GM12864 (cell line): ENCODE results near the gene MTREX.
A peak's percentile ranks its signal among the peaks of the same experiment; 100 is the strongest.

Source experiments
- DNase-seq: peaks from one replicate; pipeline ENCODE4 v3.0.0-alpha.2; 2011; ENCODE audit warnings: low read depth
- H3K4me3 ChIP-seq: 2 replicates; pipeline ENCODE4 v1.5.1; 2011; ENCODE audit warnings: mild to moderate bottlenecking, low read depth, low read length, control low read depth
- CTCF ChIP-seq: IDR thresholded peaks from 2 replicates; pipeline ENCODE4 v1.5.1; 2011; ENCODE audit warnings: low read depth, mild to moderate bottlenecking, moderate library complexity, low read length, control low read depth, inconsistent platforms; ENCODE audit errors: missing control alignments

Gene MTREX

GRCh38 chr5:55418994-55419968, 111.5 kb downstream of the MTREX start:
- DNase-seq, result no peak
- no peak overlapping the region for H3K4me3 ChIP-seq
- no peak for TF ChIP-seq CTCF

- peak; percentile 49 for DNase-seq
- no peak overlapping the region for H3K4me3 ChIP-seq
- TF ChIP-seq CTCF, result no peak
Measured at GRCh38 chr5:55421074-55421529, 113.3 kb downstream of the MTREX start.

- DNase-seq, result no peak
- TF ChIP-seq CTCF, result no peak
Measured at GRCh38 chr5:55426455-55426854, 118.7 kb downstream of the MTREX start.

GRCh38 chr5:55427157-55427556, 119.4 kb downstream of the MTREX start:
- no peak for TF ChIP-seq CTCF
- no peak overlapping the region for H3K4me3 ChIP-seq
- no peak for DNase-seq

More at GRCh38 chr5:55426455-55426854, 118.7 kb downstream of the MTREX start:
- no peak overlapping the region for H3K4me3 ChIP-seq

- TF ChIP-seq CTCF, result no peak
- no peak overlapping the region for H3K4me3 ChIP-seq
- no peak for DNase-seq
Measured at GRCh38 chr5:55429221-55429612, 121.4 kb downstream of the MTREX start.

GRCh38 chr5:55429613-55430253, 121.9 kb downstream of the MTREX start:
- DNase-seq, result no peak
- no peak overlapping the region for H3K4me3 ChIP-seq
- TF ChIP-seq CTCF, result no peak
